ENCODE data around the gene PAQR9.

DNA sequence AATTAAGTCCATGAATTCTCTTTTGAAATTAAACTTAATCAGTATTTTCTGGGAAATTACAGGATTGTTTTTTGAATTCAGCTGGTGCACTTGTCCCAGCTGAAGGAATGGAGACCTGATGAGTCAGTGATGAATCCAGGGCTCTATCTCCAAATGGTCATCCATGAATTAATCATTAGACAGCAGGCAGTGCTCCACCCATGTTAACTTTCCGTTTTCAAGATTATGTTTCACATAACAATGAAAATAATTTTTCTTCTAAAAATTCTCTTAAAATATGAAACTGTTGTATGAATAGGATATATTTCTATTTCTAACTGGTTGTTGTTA lies 13.9 kb upstream of the PAQR9 start:
- TF ChIP-seq POLR2A (IDR thresholded peaks at IDR 0.05; ENCODE audit: low read length) = no peak
- TF ChIP-seq, protein P1, sequence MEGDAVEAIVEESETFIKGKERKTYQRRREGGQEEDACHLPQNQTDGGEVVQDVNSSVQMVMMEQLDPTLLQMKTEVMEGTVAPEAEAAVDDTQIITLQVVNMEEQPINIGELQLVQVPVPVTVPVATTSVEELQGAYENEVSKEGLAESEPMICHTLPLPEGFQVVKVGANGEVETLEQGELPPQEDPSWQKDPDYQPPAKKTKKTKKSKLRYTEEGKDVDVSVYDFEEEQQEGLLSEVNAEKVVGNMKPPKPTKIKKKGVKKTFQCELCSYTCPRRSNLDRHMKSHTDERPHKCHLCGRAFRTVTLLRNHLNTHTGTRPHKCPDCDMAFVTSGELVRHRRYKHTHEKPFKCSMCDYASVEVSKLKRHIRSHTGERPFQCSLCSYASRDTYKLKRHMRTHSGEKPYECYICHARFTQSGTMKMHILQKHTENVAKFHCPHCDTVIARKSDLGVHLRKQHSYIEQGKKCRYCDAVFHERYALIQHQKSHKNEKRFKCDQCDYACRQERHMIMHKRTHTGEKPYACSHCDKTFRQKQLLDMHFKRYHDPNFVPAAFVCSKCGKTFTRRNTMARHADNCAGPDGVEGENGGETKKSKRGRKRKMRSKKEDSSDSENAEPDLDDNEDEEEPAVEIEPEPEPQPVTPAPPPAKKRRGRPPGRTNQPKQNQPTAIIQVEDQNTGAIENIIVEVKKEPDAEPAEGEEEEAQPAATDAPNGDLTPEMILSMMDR (IDR thresholded peaks at IDR 0.05) = no peak
